ENCODE results near the gene GLYATL3. TPM values are rescaled to one million over a fixed set of nuclear protein-coding genes. Genes with fewer than 3 reads are reported as not detected.

GLYATL3 gene
- total RNA-seq, 1 donor from 2014 or later, result not detected

DNA sequence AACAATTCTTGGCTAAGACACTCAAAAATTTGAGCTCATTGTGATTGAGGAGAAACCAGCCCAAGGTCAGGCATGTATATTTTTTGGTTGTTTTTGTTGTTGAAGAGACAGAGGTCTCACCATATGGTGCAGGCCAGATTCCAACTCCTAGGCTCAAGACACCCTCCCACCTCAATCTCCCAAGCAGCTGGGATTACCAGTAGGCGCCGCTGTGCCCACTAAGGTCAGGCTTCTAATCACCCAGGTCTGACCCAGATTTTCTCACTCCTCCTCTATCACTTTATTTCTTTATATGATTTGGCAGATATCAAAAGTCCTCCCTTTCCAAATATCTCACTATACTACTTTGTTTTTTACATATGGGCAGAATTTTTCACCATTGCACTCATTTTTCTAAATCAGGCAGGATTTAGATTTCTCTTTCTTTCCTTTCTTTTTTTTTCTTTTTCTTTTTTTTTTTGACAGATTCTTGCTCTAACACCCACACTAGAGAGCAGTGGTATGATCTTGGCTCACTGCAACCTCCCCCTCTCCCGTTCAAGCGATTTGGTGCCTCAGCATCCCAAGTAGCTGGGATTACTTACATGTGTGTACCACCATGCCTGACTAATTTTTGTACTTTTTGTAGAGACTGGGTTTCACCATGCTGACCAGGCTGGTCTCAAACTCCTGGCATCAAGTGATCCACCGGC is 49.0 kb downstream of the GLYATL3 start:
- no peak for DNase-seq

DNA sequence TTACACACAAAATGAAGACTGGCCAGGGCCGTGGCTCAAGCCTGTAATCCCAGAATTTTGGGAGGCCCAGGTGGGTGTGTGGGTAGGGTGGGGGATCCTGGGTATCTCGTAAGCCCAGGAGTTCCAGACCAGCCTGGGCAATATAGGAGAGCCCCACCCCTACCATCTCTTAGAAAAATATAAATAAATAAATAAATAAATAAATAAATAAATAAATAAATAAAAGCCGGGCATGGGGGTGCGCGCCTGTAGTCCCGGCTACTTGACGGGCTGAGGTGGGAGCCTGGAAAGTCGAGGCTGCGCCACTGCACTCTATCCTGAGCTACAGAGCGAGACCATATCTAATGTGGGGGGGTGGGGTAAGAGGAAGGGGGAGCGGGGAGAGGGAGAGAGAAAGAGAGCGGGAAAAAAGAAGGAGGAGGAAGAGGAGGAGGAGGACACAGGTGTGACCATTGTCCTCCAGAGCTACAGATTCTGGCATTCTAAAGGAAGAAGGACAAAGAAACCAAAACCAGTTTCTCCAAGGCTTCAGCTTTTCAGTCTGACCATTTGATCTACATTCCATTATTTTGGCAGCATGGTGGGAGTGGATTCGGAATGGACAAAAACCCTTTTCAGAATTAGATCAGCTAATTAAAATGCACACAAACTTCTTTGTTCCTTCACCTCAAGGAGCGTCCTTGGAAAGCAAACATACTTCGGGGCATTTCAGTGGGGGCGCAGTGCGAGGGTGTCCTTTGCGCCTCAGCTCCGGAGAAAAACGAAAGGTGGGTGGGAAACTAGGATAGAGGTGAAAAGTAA is 50.2 kb downstream of the GLYATL3 start:
- no peak for DNase-seq

DNA sequence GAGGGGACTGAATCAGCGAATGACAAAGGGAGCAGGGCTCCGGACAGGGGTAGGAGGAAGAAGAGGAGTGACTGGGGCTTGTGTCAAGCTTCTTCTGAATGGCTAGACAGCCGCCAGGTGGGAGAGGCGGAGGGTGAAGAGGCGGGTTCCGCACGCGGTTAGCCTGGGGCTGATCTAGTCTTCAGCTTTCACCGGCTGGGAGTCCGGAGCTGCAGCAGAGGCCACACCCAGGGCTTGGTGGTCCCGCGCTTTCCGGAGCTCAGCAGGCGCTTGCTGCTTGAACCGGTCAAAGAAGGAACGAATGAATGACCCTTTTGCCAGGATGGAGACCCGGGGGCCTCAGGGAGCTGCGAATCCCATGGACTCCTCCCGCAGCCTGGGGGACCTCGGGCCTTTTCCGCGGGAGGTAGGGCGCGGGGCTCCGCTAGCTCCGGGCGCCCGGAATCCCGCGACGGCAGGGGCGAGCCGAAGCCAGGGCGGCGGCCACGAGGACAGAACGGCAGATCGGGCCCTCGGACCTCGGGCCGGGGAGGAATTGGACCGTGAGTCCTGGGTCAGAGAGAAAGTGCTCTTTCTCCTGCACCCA is 50.9 kb downstream of the GLYATL3 start, which contains the start of gene C6orf141:
C6orf141 (plus strand) TSS at position 177 of the 586 bp plus-strand sequence; CDS start at position 302, 125 bp downstream.
- peak; percentile 50 for DNase-seq

DNA sequence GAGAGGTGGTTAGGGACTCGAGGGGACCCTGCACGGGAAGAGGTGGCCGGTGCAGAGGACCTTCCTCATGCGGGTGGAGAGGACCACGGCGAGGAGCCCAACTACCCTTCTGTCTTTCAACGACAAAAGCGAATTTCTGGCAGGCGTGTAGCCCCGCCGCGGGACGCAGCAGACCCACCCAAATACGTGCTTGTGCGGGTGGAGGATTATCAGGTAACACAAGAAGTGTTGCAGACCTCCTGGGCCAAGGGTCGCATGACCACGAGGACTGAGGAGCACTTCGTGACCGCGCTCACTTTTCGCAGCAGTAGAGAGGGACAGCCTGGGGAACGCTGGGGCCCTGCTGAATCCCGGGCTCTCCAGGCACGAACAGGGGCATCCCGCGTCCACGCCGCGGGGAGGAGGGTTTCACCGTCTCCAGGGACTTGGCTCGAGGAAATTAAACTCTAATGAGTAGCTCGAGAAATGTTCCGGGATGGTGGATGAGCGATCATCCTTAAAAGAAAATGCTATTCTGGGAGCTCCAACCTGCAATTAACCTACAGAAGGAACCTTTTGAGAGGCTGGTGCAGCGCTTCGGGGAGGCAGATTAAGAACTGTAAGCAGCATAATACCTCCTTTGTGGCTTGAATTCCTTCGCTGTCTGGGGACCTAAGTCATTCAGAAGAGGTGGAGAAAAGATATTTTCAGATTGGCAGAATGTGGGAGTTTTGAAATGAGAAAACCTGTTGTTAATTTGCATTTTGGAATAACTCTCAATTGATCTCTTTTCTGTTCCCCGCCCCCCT is 51.5 kb downstream of the GLYATL3 start:
- DNase-seq, result peak; percentile 27

DNA sequence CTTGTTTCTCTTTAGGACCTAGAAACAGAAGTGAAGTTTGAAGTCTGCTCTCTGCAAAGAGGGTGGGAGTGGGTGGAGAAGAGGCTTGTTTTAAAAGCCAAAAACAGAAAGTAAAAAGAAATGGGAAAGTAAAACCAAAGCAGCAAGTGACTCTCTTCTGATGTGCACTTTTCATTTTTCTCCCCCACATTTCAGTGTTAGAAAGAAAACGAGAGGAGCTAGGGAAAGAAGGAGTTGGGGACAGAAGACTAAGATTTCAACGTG is 52.1 kb downstream of the GLYATL3 start:
- DNase-seq, result no peak

DNA sequence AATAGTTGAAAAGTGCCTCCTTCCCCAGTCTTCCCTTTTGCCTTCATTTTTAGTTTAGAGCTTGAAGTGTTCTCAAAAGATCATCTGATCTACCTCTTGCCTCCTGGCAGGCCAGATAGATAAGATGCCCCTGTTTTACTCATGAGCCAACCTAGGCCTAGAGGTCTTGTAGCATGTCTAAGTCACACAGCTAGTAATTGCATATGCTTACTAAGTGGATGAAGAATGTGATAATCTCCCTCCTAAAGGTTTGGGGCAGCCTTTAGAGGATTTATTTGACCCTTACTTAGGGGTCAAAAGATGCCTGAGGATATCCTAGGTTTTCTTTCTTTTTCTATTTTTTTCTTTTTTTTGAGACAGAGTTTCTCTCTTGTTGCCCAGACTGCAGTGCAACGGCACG is 52.9 kb downstream of the GLYATL3 start:
- no peak for DNase-seq

DNA sequence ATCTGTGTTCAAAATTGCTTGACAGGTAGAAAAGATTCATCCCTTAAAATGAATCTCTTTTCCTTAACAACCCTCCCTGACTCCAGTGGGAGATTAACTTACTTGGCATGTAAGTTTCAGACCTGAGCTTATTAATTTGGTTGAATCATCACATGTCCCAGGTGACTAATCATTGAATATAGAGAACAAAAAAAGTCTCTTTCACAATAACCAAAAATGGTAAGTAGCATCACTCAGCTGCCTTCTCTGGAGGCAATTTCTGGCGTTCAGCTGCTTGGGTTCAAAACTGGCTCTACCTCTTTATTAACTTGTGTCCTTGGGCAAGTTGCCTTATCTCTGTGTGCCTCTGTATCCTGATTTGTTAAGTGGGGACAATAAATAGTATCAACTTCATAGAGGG is 53.7 kb downstream of the GLYATL3 start:
- no peak for DNase-seq

DNA sequence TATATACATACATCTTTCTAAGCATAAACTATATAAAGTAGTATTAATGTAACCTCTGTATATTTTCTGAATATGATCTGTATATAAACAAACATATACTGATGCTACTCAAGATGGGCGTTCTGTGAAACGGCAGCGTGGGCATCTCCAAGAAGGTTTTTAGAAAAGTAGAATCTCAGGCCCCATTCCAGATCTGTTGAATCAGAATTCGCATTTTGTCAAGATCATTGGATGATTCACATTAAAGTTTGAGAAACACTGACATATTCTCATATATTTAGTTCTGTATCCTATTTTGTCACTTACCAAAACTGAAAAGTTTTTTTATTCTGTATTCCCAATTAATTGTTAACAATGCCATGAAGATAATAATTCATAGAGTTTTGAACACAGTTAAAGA is 56.2 kb downstream of the GLYATL3 start:
- DNase-seq, result no peak

DNA sequence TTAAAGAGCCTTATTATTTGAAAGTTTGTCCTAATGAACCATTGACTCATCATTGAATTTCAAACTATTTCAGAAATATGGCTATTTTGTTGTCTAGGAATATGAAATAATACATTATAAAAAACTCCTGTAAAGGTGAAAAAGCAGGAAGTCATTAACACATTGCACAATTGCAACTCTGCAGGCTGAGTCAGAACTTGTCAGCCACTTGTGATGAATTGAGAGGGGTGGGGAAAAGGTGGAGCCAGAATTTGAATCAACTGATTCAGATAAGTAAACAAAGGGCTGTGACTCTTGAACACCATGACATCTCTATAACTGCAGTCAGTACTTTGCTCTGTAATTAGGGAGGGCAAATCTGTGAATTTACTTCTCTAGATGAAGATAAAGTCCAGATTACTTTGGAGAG is 56.7 kb downstream of the GLYATL3 start:
- peak; percentile 3 for DNase-seq

DNA sequence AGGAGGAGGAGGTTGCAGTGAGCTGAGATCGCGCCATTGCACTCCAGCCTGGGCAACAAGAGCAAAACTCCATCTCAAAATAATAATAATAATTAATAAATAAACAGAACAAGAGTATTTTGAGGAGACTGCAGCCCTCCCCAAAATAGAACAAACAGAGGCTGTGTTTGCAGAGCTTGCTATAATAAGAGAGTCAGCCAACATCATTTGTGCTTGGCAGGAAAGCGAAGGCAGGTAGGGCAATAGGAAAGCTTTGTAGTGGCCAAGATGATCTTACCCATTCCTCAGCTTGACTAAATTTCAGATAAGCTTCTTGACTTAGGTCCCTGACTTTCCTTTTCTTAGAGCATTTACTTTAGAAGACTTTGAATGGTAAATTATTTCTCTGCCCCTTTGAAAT is 57.5 kb downstream of the GLYATL3 start:
- DNase-seq, result no peak

DNA sequence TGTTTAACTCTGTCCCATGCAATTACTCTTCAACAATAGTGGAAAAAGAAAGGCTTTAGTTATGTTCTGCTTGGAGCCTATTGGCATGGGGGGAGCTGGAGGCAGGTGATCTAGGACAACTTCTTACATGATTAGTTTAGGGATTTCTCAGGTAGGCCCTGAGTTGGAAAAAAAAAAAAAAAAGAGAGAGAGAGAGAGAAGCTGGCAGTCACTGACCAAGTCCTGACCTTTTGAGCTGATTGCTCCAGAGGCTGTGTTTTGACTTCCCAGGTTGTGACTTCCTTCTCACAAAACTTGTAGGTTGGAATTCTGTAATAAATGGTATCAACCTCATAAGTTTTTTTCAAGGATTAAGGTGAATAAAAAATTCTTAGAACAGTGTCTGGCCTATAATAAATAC is 58.5 kb downstream of the GLYATL3 start:
- no peak for DNase-seq

DNA sequence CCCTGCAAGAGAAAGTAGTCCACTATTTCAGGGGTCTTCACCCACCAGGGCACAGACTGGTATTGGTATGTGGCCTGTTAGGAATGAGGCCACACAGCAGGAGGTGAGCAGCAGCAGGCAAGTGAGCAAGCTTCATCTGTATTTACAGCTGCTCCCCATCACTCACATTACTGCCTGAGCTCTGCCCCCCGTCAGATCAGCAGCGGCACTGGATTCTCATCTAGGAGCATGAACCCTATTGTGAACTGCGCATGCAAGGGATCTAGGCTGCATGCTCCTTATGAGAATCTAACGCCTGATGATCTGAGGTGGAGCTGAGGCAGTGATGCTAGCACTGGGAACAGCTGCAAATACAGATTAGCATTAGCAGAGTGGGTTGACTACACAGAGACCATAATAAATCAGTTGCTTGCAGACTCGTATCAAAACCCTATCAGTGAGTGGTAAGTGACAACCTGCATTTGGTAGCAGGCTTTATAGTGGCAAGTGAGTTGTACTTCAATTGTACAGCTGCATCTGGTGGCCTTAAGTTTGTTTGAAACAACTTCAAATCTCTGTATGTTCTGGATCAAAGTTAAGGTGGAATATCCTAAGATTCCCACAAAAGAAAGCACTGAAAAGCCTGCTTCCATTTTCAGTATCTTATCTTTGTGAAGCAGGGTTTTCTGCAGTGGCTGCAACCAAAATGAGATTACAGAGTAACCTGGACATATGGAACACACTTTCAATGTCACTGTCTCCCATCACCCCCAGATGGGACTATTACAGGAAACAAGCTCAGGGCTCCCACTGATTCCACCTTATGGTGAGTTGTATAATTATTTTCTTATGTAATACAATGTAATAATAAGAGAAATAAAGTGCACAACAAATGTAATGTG is 63.5 kb downstream of the GLYATL3 start:
- no peak for DNase-seq

DNA sequence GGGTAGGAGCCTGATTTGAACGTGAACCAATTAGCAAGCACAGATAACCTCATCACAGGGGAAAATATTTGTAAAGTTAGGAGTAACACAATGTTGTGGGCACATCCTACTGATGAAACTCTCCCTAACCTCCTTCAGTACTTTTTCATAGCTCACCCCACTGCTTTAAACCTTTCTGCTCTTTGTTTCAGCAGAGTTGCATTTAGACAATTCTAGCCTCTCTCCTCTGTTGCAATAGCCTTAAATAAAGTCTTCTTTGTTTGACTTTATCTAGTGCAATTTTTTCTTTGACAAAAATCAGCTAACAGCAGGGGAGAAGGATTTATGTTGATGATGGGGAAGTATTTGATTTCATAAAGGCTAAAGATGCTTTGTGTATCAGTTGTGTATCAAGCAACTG is 64.8 kb downstream of the GLYATL3 start:
- DNase-seq, result no peak

DNA sequence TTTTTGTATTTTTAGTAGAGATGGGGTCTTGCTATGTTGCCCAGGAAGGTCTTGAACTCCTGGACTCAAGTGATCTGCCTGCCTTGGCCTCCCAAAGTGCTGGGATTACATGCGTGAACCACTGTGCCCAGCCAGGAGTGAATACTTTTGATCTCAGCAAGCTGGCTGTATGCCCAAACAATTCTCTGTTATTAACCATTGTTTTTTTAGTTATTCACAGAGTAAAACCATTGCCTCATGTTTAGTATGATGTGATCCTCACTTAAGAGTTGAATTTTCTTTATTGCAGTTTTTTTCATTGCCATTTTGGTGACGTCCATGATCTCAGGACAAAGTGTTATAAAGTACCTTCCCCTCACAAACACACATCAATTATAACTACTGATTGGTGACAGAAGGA is 65.5 kb downstream of the GLYATL3 start:
- DNase-seq, result no peak

DNA sequence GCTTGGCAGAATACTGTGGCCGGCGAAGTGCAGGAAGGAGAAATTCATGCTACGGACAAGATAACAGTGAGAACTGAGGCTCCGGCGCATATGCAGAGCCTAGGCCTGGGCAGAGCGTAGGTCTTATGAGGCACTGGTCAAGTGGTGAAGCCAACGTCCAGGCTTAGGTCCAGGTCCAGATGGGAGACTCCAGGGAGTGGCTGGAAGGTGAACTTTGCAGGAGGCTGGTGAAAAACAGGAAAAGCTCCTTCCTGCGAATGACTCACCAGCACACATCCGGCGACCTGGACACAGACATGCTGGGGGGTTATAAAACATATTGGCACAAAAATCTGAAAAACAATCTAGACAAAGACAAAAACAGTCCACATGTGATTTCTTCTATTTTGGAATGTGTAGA is 66.1 kb downstream of the GLYATL3 start:
- DNase-seq, result no peak

DNA sequence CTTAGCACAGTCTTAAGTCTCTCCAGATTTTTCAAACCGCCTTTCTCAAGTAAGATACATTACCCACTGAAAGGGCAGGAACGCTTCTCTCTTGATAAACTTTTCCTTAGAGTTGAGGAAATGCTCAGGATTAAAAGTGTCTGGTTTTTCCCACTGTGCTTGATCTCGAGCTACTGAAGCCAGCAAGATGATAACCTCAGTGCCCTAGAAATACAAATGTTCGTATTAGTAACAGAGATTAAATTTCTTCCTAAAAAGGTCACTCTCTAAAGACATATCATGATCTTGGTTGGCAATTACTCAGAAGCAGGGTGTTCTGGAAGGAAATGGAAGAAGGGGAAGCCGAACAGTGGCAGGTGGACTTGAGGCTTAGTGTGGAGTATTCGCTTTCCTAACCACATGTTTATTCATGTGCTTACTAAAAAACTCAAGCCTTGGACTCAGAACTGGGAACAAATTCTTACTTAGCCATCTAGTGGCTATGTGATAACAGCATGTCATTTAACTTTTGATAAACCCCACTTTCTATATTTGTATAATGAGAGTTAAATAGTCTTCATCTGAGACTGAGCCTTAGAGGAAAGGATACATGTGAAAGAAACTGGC is 70.9 kb downstream of the GLYATL3 start:
- peak; percentile 23 for DNase-seq

DNA sequence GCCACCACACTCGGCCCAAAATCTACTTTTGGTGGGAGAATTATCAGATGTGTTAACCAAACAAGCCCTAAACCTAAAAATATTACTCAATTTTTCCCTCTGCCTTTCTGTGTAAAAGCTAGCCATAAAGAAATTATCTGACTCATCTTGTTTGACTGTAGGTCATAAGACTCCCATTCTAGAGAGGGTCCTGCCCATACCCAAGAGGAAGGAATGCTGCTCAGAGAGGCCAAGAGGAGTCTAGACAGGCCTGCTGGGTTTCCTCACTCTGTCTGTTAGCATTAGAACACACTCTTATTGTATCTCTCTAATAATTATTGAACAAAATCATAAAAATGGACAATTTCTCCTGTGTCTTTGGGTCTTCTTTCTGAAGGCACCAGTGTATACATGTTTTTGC is 76.9 kb downstream of the GLYATL3 start:
- no peak for DNase-seq
